GM12878 (cell line): Measurements from ENCODE around the gene INPP5D. TPM values are rescaled to one million over a fixed set of nuclear protein-coding genes. Genes with fewer than 3 reads are reported as not detected.
A peak's percentile ranks its signal among the peaks of the same experiment; 100 is the strongest.

Experiments
- BACH1 ChIP-seq: fragments of 450-650 bp; IDR thresholded peaks from 2 replicates; pipeline ENCODE4 v1.6.1; 2017; ENCODE audit warnings: mild to moderate bottlenecking, borderline replicate concordance
- BCL3 ChIP-seq: IDR thresholded peaks from 2 replicates; pipeline ENCODE4 v1.6.1; 2011; ENCODE audit warnings: borderline replicate concordance, low read depth, mild to moderate bottlenecking, moderate library complexity, low read length; ENCODE audit not compliant: insufficient read depth, poor library complexity, severe bottlenecking
- CHD2 ChIP-seq: IDR thresholded peaks from 2 replicates; pipeline ENCODE4 v1.6.1; 2011; ENCODE audit warnings: low read depth, low read length, improper control_type of control experiment, borderline replicate concordance
- DPF2 ChIP-seq: fragments of 450-650 bp; IDR thresholded peaks from 2 replicates; pipeline ENCODE4 v1.6.1; 2017; ENCODE audit warnings: mild to moderate bottlenecking
- E4F1 ChIP-seq: fragments of 450-650 bp; IDR thresholded peaks from 2 replicates; pipeline ENCODE4 v1.6.1; 2018; ENCODE audit warnings: borderline replicate concordance, mild to moderate bottlenecking; ENCODE audit not compliant: partially characterized antibody
- EED ChIP-seq: sonication (generic); IDR thresholded peaks from 2 replicates; pipeline ENCODE4 v1.6.1; 2016; ENCODE audit warnings: antibody characterized with exemption, low read depth
- EZH2 ChIP-seq: IDR thresholded peaks from 2 replicates; pipeline ENCODE4 v1.6.1; 2012; ENCODE audit warnings: low read depth, mild to moderate bottlenecking, control low read depth, inconsistent platforms, low read length, borderline replicate concordance; ENCODE audit not compliant: control insufficient read depth
- FOXK2 ChIP-seq: fragments of 450-650 bp; IDR thresholded peaks from 2 replicates; pipeline ENCODE4 v1.6.1; 2017; ENCODE audit warnings: mild to moderate bottlenecking, moderate library complexity
- FOXM1 ChIP-seq: IDR thresholded peaks from 2 replicates; pipeline ENCODE4 v1.6.1; 2012; ENCODE audit warnings: low read depth, mild to moderate bottlenecking, inconsistent platforms, low read length, moderate library complexity
- HDAC2 ChIP-seq: fragments of 200-600 bp; sonication (generic); IDR thresholded peaks from 2 replicates; pipeline ENCODE4 v1.6.1; 2017
- IRF4 ChIP-seq: IDR thresholded peaks from 2 replicates; pipeline ENCODE4 v1.6.1; 2011; ENCODE audit warnings: low read depth, low read length
- KAT2A ChIP-seq: conservative IDR thresholded peaks from 2 replicates; pipeline ENCODE4 v1.6.1; 2011; ENCODE audit warnings: low read depth, low read length; ENCODE audit not compliant: control insufficient read depth
- NR2C2 ChIP-seq: IDR thresholded peaks from 2 replicates; pipeline ENCODE4 v1.6.1; 2011; ENCODE audit warnings: borderline replicate concordance, low read depth; ENCODE audit not compliant: control insufficient read depth, insufficient read length
- NR2F1 ChIP-seq: fragments of 450-650 bp; conservative IDR thresholded peaks from 2 replicates; pipeline ENCODE4 v1.6.1; 2017; ENCODE audit warnings: mild to moderate bottlenecking
- PAX8 ChIP-seq: fragments of 450-650 bp; IDR thresholded peaks from 2 replicates; pipeline ENCODE4 v1.6.1; 2017; ENCODE audit warnings: mild to moderate bottlenecking, moderate library complexity
- POLR2A ChIP-seq: IDR thresholded peaks from 2 replicates; pipeline ENCODE4 v1.6.1; 2011; ENCODE audit warnings: low read depth, mild to moderate bottlenecking, low read length
- POLR2AphosphoS2 ChIP-seq: IDR thresholded peaks from 2 replicates; pipeline ENCODE4 v1.6.1; 2011; ENCODE audit warnings: low read depth, mild to moderate bottlenecking, low read length, improper control_type of control experiment, moderate library complexity
- POLR2AphosphoS5 ChIP-seq: IDR thresholded peaks from 2 replicates; pipeline ENCODE4 v1.6.1; 2011; ENCODE audit warnings: mild to moderate bottlenecking, low read length, inconsistent platforms
- RBBP5 ChIP-seq: fragments of 200-600 bp; sonication (generic); conservative IDR thresholded peaks from 2 replicates; pipeline ENCODE4 v1.6.1; 2016
- REST ChIP-seq: IDR thresholded peaks from 2 replicates; pipeline ENCODE4 v1.6.1; 2012; ENCODE audit warnings: mild to moderate bottlenecking, low read depth, low read length
- TARDBP ChIP-seq: IDR thresholded peaks from 2 replicates; pipeline ENCODE4 v1.6.1; 2016; ENCODE audit warnings: borderline replicate concordance
- WRNIP1 ChIP-seq: IDR thresholded peaks from 2 replicates; pipeline ENCODE4 v1.6.1; 2011; ENCODE audit warnings: low read depth, low read length, improper control_type of control experiment, borderline replicate concordance
- ZNF207 ChIP-seq: fragments of 450-650 bp; IDR thresholded peaks from 2 replicates; pipeline ENCODE4 v1.6.1; 2014; ENCODE audit warnings: antibody characterized with exemption, mild to moderate bottlenecking, borderline replicate concordance
- ZNF217 ChIP-seq: fragments of 450-650 bp; IDR thresholded peaks from 2 replicates; pipeline ENCODE4 v1.6.1; 2017; ENCODE audit warnings: antibody characterized with exemption, mild to moderate bottlenecking
- ZNF384 ChIP-seq: IDR thresholded peaks from 2 replicates; pipeline ENCODE4 v1.6.1; 2012; ENCODE audit warnings: low read depth, mild to moderate bottlenecking, low read length, improper control_type of control experiment, borderline replicate concordance
- polyA plus RNA-seq, 11 experiments: library from polyadenylated mRNA; depleted of rRNA in 4 of 11; unstranded in 6 of 11; stranded (reverse) in 5 of 11; fragments of >200 nt; fragmentation: Nextera tagmentation in 4 of 11; fragmentation: Illumina TruSeq in 1 of 11; extraction: Ambion mirVana in 4 of 11; extraction: Trizol in 1 of 11; gene quantifications; 1 replicate in 1 of 11; 2 replicates in 10 of 11; pipeline versions ENCODE4 v1.2.1 to v1.2.3, GENCODE V29; 2011 to 2016; ENCODE audit warnings: inconsistent platforms in 2 of 11, missing spikeins in 2 of 11, low read depth in 1 of 11
- total RNA-seq, 4 experiments: library from RNA; depleted of rRNA in 3 of 4; stranded (reverse); fragments of >200 nt in 3 of 4; fragmentation: Illumina TruSeq in 1 of 4; extraction: Trizol in 1 of 4; gene quantifications; 2 replicates each; pipeline versions ENCODE4 v1.2.1 to v1.2.3, GENCODE V29; 2013 to 2021

Gene INPP5D
- total and polyA plus RNA-seq, 10 of the 15 experiments (the other 5 are each of a cell fraction or from before 2014, with no cell fraction given) = 11.8 to 139 (median 88.8) TPM

- TF ChIP-seq IRF4 (no peak), POLR2AphosphoS5 (0 out of 2 replicates have a peak, but pooled peaks have one; percentile 4), PAX8 (no peak), HDAC2 (0 out of 2 replicates have a peak, but pooled peaks have one; percentile 63), BCL3 (no peak), TARDBP (no peak), FOXK2 (no peak; the same call in 1 of the 2 replicates), POLR2AphosphoS2 (no peak), KAT2A (no peak), ZNF384 (no peak), RBBP5 (no peak), NR2F1 (0 out of 2 replicates have a peak, but pooled peaks have one; percentile 43), FOXM1 (no peak), CHD2 (no peak), ZNF217 (0 out of 2 replicates have a peak, but pooled peaks have one; percentile 55), EZH2 (no peak), REST (no peak), DPF2 (no peak), E4F1 (no peak), EED (peak; percentile 35), POLR2A (peak; percentile 47), ZNF207 (no peak), BACH1 (no peak), WRNIP1 (no peak), NR2C2 (no peak)
These were observed 1.7 kb downstream of the INPP5D start (continued) for GRCh38 chr2:233061591-233062450.
